KG1 (cell line): ENCODE results near the gene FXR1.

ENCODE experiments used
- DNase-seq: peaks from one replicate; lab custom pipeline; 2025; lab: John Stamatoyannopoulos, UW

Gene FXR1

GRCh38 chr3:181007262-181007661, 94.8 kb downstream of the FXR1 start:
- no peak for DNase-seq

GRCh38 chr3:181008796-181009195, 96.3 kb downstream of the FXR1 start:
- no peak for DNase-seq

GRCh38 chr3:181009225-181009624, 96.8 kb downstream of the FXR1 start:
- no peak for DNase-seq

GRCh38 chr3:181017690-181018089, 105.2 kb downstream of the FXR1 start:
- no peak for DNase-seq

DNA sequence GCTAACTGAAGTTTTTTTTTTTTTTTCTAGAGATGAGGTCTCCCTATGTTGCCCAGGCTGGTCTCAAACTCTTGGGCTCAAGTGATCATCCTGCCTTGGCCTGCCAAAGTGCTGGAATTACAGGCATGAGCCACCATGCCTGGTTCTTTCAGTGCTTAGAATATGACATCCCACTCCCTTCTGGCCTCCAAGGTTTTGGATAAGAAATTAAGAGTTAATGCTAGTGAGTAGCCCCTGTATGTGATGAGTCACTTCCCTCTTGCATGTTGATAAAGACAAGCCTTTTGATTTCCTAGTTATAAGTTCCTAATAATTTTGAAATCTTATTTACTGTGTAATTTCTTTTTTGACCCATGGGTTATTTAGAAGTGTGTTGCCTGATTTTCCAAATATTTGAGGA, 112.7 kb downstream of the FXR1 start:
- no peak for DNase-seq

GRCh38 chr3:181030948-181031347, 118.5 kb downstream of the FXR1 start:
- no peak for DNase-seq
